Inflammatory macrophage (primary cell): ENCODE measurements around the gene ATP7B.

Source experiments
- DNase-seq, 2 donors: peaks; one replicate each; pipeline ENCODE4 v3.0.0-alpha.2; 2020 to 2022

The ATP7B gene

GRCh38 chr13:51944428-51944827 lies 66.8 kb downstream of the ATP7B start:
- no peak for DNase-seq

- no peak for DNase-seq
These were observed 67.5 kb downstream of the ATP7B start for GRCh38 chr13:51943721-51944120.

GRCh38 chr13:51942189-51942588 lies 69.1 kb downstream of the ATP7B start:
- no peak for DNase-seq

DNA sequence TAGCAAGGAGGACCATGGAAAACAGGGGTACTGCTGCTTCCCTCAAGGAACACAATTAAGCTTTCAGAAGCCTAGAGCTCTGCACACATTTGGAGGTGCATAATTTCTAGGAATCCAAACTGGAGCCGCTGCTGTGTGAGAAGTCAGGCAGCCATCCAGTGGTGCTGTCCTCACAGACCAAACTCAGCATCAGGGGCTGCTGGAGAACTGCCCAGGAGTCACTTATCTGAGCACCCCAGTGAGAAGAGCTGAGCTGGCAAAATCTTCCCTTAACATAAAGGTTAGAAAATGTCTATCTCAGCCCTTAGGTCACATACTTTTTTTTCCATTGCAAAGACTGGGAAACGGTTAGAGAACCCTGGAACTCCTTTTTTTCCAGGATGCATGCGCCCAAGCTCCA lies 72.8 kb downstream of the ATP7B start:
- no peak for DNase-seq

- DNase-seq: no peak
These were observed 73.6 kb downstream of the ATP7B start for GRCh38 chr13:51937320-51938290.

DNA sequence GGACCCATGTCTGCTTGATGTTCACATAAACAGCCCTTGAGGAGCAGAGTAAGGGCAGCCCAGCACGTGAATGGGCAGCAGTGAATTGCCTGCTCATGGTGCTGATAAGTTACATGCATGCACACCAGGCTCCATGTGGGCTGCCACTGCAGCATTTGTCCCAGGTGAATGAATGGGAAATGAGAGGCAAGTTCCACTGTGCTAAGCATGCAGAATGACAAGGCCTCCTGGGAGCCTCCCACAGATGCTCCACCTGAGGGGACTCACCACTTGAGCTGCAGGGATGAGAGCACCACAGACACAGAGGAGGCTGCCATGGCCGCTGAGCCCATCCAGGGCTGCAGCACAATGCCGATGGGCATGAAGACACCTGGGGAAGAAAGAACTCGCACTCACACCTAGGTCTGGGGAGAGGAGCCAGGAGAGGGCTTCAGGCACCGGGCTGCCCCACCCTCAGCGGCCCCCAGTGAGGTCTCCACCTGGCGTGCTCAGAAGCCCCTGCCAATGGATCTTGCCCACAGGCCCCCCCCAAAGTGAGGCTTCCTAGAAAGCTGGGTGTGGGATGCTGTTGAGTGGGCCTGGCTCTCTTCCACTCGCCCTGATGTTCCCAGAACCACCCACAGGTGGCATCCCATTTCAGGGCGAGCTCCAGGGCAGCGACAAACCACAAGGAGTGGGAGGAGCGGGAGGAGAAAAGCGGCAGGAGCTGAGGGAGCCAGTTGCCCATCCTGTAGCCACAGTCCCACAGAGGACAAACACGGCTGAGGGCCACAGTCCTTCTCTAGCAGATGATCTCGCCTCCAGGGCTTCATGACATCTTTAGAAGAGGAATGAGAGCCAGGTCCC lies 75.7 kb downstream of the ATP7B start:
- peak in 1 of 2 donors; percentile 10 for DNase-seq

DNA sequence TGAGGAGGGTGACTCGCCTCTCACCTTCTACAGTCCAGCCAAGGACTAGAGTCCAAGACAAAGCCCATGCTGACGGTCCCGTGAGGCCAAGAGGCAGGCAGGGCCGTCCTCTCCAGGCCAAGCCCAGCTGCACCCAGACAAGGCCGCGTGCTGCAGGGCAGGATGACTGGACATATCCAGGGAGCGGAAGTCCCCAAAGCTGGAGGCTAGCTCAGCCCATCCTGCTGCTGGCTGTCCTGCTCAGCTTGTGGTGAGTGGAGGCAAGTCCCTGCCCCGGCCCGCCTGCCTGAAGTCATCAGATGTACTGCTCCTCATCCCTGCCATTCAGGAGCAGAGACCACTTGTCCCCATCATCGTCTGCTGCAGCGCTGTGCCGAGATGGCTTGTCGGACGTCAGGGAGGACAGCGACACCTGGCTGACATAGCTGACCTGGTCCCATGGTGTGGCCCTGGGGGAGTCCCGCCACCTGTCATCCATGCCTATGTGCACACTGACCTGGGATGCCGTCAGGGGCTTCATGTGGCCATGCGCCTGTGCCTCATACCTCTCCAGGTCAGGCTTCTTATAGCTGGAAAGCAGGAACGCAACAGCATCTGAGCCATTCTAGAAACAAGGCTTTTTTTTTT lies 76.7 kb downstream of the ATP7B start:
- DNase-seq: no peak

GRCh38 chr13:51933466-51934058 lies 77.7 kb downstream of the ATP7B start:
- no peak for DNase-seq

DNA sequence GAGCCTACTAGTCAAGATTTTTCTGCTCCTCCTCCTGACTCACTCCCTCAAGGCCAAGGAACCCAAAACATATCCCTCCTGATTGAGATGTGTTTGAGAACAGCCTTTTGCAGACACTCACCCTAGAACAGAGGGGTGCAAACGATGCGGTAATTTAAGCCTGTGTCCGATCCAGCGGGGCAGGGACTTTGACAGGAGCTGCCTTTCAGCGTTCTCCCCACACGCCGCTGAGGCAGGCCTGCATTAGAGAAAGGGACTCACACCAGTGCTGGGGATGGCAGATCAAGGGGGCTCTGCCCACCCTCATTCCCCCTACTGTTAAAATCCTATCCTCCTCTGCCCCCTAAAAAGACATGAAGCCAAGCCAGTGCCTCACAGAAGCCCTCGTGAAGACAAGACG lies 79.0 kb downstream of the ATP7B start:
- DNase-seq: no peak

DNA sequence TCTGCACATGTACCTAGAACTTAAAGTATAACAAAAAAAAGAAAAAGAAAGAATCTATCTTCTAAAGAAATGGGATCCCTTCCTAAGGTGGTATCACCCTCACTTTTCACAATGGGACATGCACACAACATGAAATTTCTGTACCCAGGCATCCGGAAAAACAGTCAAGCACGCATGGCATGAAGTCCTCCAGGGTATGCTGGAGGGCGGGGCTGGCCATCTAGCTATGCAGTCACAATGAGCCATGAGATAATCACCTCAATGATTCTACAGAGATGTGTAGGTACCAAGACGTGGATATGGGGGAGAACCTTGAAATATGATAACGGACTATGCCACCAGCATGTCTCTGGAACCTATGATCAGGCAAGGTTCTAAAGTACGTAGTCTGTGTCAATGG lies 79.6 kb downstream of the ATP7B start:
- no peak for DNase-seq

- no peak for DNase-seq
These were observed 81.6 kb downstream of the ATP7B start for GRCh38 chr13:51929699-51930098.

DNA sequence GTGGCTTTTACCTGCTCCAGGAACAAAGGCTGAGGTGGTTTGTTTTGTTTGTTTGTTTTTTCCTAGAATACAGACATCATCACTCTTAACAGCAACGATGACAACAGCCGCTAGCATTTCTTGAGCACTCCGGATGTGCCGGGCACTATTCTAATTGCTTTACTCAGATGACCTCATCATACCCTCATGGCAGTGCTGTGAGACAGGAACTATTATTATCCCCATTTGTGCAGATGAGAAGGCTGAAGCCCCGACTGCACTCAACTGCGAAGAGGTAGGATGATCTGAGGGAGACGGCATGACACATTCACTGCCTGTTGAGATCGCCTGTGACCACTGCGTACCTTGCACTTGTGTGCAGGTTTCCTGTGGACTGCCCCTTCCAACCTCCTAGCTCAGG lies 83.0 kb downstream of the ATP7B start:
- no peak for DNase-seq

- DNase-seq: no peak
These were observed 84.1 kb downstream of the ATP7B start for GRCh38 chr13:51927129-51927528.

GRCh38 chr13:51926528-51926885 lies 84.7 kb downstream of the ATP7B start:
- no peak for DNase-seq

DNA sequence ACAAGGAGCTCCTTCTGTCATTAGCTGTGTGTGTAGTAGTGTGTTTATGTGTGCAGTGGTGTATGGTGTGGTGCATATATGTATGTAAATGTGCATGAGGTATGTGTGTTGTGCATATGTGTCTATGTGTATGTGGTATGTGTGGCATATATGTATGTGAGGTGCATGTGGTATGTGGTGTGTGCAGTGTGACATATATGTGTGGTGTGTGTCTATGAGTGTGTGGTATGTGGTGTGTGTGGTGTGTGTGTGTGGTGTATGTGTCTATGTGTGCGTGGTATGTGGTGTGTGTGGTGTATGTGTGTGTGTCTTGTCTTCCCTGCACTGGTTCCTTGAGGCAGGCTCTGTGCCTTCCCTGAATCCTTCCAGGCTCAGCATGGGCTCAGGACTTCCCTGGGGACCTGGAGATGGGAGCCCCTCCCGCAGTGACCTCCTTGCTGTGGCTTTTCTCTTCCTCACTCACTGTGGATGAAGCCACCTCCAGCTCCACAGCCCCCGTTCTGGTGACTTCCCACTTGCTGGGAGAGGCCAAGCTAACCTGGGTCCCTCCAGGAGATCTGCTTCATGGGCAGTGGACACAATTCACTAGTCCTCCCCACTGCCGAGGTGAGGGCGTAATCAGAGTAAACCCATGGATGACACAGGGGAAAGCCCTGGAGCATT lies 85.3 kb downstream of the ATP7B start:
- DNase-seq: no peak

DNA sequence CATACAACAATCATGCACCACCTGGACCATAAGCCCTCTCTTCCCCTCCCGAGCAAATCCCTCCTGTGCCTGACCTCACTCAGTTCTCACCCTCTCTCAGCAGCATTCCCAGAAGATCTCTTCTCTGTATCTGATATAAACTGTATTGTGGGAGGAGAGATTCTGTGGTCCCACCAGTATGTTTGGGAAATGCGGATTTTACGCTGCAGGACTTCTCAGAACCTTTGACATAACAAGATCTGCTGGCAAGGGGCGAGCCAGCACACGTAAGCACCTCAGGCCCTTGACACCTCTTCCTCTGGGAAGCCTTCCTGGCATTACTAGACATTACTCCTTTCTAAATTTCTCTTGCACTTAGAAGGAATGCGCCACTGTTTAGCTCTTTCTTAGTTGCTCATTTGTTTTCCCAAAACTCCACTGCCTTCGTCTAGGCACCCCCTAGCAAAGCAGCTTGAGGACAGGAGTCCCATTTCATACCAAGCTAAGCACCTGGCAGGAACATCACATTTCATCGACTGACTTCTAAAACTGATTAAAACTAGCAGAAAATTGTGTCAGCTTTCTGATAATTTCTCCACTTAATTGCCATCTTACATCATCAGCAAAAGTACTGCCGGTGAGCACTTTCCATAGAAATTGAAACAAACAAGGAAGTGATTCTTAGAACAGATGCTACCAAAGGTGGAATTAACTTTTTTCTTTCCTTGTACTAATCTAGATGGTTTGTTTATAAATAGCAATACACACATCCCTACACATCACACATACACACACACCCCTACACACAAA lies 86.3 kb downstream of the ATP7B start:
- DNase-seq: no peak

GRCh38 chr13:51923983-51924539 lies 87.2 kb downstream of the ATP7B start:
- no peak for DNase-seq

GRCh38 chr13:51922771-51923480 lies 88.3 kb downstream of the ATP7B start:
- DNase-seq: no peak

DNA sequence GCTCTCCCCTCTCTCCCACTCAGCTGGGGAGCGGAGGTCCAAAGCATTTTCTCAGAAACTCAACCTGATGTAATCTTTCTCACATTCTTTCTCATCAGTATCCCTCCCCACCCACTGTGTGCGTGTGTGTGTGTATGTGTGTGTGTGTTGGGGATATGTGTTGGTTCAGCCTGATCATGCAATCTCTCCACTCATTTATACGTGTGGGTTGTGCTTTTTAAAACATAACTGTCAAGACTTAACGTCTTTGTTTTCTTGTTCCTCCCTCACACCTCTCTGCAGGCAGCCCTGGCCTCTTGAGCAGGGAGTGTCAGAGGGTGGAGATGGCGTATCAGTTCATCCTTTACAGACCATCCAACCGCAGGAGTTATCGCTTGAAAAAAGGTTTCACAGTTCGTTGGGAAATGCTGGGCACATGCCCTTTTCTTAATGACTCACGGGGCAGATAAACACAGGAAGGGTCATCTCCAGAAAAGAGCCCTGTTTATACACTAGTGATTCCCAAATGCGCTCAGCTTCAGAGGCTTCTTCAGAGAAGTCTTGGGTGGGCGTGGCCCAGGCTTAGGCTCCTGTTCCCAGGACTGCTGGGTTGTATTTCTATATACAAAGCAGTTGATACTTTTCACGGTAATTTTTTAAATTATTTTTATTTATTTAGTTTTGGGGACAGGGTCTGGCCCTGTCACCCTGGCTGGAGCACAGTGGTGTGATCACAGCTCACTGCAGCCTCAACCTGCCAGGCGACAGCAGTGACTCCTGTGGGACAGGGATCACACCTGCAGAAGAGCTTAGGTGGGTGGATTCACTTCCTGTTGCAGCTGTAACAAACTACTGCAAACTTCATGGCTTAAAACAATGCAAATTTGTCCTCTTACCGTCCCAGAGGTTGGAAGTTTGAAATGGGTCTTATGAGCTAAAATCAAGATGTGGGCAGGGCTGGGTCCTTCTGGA lies 89.2 kb downstream of the ATP7B start:
- no peak for DNase-seq
